HEK293 (cell line): ENCODE results near the gene CTTN.

Source experiments
- MYNN ChIP-seq: fragments of 450-650 bp; formaldehyde crosslinking; IDR thresholded peaks from 2 replicates; pipeline ENCODE4 v1.5.1; 2016; ENCODE audit warnings: missing biosample characterization, missing genetic modification characterization, borderline replicate concordance
- SETDB1 ChIP-seq: IDR thresholded peaks from one replicate; pipeline ENCODE4 v1.6.1; 2017; ENCODE audit warnings: mild to moderate bottlenecking, low read length, moderate library complexity, mixed read lengths; ENCODE audit not compliant: insufficient read length
- ZBTB7A ChIP-seq: fragments of 450-650 bp; formaldehyde crosslinking; IDR thresholded peaks from 2 replicates; pipeline ENCODE4 v1.5.1; 2016; ENCODE audit warnings: low read depth, missing biosample characterization, missing genetic modification characterization
- ZBTB8A ChIP-seq: fragments of 450-650 bp; formaldehyde crosslinking; IDR thresholded peaks from 2 replicates; pipeline ENCODE4 v1.5.1; 2016; ENCODE audit warnings: missing biosample characterization, missing genetic modification characterization
- ZNF202 ChIP-seq: fragments of 450-650 bp; formaldehyde crosslinking; IDR thresholded peaks from 2 replicates; pipeline ENCODE4 v1.5.1; 2016; ENCODE audit warnings: missing biosample characterization, missing genetic modification characterization, borderline replicate concordance
- ZNF324 ChIP-seq: fragments of 450-650 bp; formaldehyde crosslinking; IDR thresholded peaks from 2 replicates; pipeline ENCODE4 v1.5.1; 2016; ENCODE audit warnings: missing biosample characterization, missing genetic modification characterization
- ZNF549 ChIP-seq: fragments of 450-650 bp; IDR thresholded peaks from 2 replicates; pipeline ENCODE4 v1.5.1; 2018; ENCODE audit warnings: missing biosample characterization, missing genetic modification characterization, mild to moderate bottlenecking, inconsistent platforms, moderate library complexity
- ZNF571 ChIP-seq: fragments of 450-650 bp; formaldehyde crosslinking; IDR thresholded peaks from 2 replicates; pipeline ENCODE4 v1.5.0; 2017; ENCODE audit warnings: missing biosample characterization, missing genetic modification characterization
- TF ChIP-seq, protein P1 (sequence below): fragments of 450-650 bp; formaldehyde crosslinking; IDR thresholded peaks from 2 replicates; pipeline ENCODE4 v1.5.1; 2016; ENCODE audit warnings: missing biosample characterization, missing genetic modification characterization
- TF ChIP-seq, protein P2 (sequence below): fragments of 450-650 bp; formaldehyde crosslinking; IDR thresholded peaks from 2 replicates; pipeline ENCODE4 v1.5.1; 2016; ENCODE audit warnings: missing biosample characterization, missing genetic modification characterization

DNA sequence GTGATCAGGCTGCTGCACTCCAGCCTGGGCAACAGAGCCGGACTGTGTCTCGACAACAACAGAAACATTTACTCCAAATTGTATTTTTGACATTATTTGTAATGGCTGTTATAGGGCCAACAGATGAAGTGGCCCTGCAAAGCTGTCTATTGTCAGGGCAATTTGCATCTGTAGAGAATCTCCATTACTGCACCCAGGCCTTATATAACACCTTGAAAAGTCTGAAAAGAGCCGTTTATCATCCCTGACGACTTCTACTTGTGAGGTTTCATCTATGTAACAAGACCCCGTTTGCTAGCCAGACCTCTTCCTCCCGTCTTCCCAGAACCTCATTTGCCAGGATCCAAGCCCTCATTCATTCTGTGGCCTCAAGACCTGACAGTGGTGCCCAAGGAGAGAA, 9.1 kb upstream of the CTTN start:
- TF ChIP-seq MYNN (tag by site-specific recombination) (no peak), ZBTB8A (tag by site-specific recombination) (no peak), ZNF202 (tag by site-specific recombination) (no peak), ZNF571 (tag by site-specific recombination) (no peak), SETDB1 (no peak), ZBTB7A (no peak), ZNF549 (tag by site-specific recombination) (no peak), ZNF324 (tag by site-specific recombination) (no peak)
- TF ChIP-seq, protein P1, sequence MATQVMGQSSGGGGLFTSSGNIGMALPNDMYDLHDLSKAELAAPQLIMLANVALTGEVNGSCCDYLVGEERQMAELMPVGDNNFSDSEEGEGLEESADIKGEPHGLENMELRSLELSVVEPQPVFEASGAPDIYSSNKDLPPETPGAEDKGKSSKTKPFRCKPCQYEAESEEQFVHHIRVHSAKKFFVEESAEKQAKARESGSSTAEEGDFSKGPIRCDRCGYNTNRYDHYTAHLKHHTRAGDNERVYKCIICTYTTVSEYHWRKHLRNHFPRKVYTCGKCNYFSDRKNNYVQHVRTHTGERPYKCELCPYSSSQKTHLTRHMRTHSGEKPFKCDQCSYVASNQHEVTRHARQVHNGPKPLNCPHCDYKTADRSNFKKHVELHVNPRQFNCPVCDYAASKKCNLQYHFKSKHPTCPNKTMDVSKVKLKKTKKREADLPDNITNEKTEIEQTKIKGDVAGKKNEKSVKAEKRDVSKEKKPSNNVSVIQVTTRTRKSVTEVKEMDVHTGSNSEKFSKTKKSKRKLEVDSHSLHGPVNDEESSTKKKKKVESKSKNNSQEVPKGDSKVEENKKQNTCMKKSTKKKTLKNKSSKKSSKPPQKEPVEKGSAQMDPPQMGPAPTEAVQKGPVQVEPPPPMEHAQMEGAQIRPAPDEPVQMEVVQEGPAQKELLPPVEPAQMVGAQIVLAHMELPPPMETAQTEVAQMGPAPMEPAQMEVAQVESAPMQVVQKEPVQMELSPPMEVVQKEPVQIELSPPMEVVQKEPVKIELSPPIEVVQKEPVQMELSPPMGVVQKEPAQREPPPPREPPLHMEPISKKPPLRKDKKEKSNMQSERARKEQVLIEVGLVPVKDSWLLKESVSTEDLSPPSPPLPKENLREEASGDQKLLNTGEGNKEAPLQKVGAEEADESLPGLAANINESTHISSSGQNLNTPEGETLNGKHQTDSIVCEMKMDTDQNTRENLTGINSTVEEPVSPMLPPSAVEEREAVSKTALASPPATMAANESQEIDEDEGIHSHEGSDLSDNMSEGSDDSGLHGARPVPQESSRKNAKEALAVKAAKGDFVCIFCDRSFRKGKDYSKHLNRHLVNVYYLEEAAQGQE (tag by site-specific recombination), result no peak
- TF ChIP-seq, protein P2, sequence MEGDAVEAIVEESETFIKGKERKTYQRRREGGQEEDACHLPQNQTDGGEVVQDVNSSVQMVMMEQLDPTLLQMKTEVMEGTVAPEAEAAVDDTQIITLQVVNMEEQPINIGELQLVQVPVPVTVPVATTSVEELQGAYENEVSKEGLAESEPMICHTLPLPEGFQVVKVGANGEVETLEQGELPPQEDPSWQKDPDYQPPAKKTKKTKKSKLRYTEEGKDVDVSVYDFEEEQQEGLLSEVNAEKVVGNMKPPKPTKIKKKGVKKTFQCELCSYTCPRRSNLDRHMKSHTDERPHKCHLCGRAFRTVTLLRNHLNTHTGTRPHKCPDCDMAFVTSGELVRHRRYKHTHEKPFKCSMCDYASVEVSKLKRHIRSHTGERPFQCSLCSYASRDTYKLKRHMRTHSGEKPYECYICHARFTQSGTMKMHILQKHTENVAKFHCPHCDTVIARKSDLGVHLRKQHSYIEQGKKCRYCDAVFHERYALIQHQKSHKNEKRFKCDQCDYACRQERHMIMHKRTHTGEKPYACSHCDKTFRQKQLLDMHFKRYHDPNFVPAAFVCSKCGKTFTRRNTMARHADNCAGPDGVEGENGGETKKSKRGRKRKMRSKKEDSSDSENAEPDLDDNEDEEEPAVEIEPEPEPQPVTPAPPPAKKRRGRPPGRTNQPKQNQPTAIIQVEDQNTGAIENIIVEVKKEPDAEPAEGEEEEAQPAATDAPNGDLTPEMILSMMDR, result no peak
